SK-N-SH (cell line): ENCODE results near the gene PARP11. TPM values are rescaled to one million over a fixed set of nuclear protein-coding genes. Genes with fewer than 3 reads are reported as not detected.

ENCODE experiments used
- CTCF ChIA-PET: fragments of 300-600, 350-600 bp; formaldehyde crosslinking; extraction: SDS; loops from one replicate; lab custom pipeline; 2021; lab: Yijun Ruan, JAX
- POLR2A ChIA-PET: fragments of 350-600 bp; sonication (Branson Sonifier 250); formaldehyde crosslinking; extraction: SDS; loops from one replicate; lab custom pipeline; 2020; ENCODE audit warnings: antibody characterized with exemption, inconsistent platforms; lab: Yijun Ruan, JAX
- DNase-seq: peaks from one replicate; pipeline ENCODE4 v3.0.0; 2012
- H2AFZ ChIP-seq: fragments of 200-600 bp; sonication (generic); 2 replicates; pipeline ENCODE4 v1.8.1; 2016; ENCODE audit warnings: antibody characterized with exemption, mild to moderate bottlenecking, low read depth
- H3F3A ChIP-seq: fragments of 200-600 bp; sonication (generic); replicated peaks from 2 replicates; pipeline ENCODE3; 2016; ENCODE audit warnings: antibody characterized with exemption, mild to moderate bottlenecking; ENCODE audit not compliant: insufficient read depth
- H3K27ac ChIP-seq, 2 experiments: fragments of 200-500 bp in 1 of 2; fragments of 200-600 bp in 1 of 2; sonication (Bioruptor generic) in 1 of 2; sonication (generic), shearing (Covaris generic) in 1 of 2; 2 replicates each; pipeline versions ENCODE4 v1.5.1 to v1.6.1; 2014 to 2016; ENCODE audit warnings: low read depth in 2 of 2, inconsistent platforms in 1 of 2, low read length in 1 of 2, mild to moderate bottlenecking in 1 of 2, mixed read lengths in 1 of 2
- H3K27me3 ChIP-seq: fragments of 200-600 bp; sonication (generic), shearing (Covaris generic); 2 replicates; pipeline ENCODE4 v1.6.1; 2016; ENCODE audit warnings: mixed run types; ENCODE audit not compliant: insufficient read depth
- H3K36me3 ChIP-seq, 2 experiments: fragments of 200-500 bp in 1 of 2; fragments of 200-600 bp in 1 of 2; sonication (Bioruptor generic) in 1 of 2; sonication (generic) in 1 of 2; replicated peaks in 1 of 2; 2 replicates each; pipeline versions ENCODE3 to v1.5.1; 2014 to 2016; ENCODE audit warnings: low read length in 1 of 2, mild to moderate bottlenecking in 1 of 2; ENCODE audit not compliant: insufficient read depth in 2 of 2, control insufficient read depth in 1 of 2
- H3K4me1 ChIP-seq, 2 experiments: fragments of 200-500 bp in 1 of 2; fragments of 200-600 bp in 1 of 2; sonication (Bioruptor generic) in 1 of 2; sonication (generic), shearing (Covaris generic) in 1 of 2; 2 replicates each; pipeline versions ENCODE4 v1.5.1 to v1.6.1; 2014 to 2016; ENCODE audit warnings: low read depth in 1 of 2, low read length in 1 of 2, mixed run types in 1 of 2; ENCODE audit not compliant: insufficient read depth in 2 of 2, control insufficient read depth in 1 of 2
- H3K4me2 ChIP-seq: fragments of 200-600 bp; sonication (generic), shearing (Covaris generic); 2 replicates; pipeline ENCODE4 v1.6.1; 2017; ENCODE audit warnings: mixed run types
- H3K4me3 ChIP-seq, 2 experiments: fragments of 200-500 bp in 1 of 2; fragments of 200-600 bp in 1 of 2; sonication (Bioruptor generic) in 1 of 2; sonication (generic), shearing (Covaris generic) in 1 of 2; 2 replicates each; pipeline versions ENCODE4 v1.5.1 to v1.8.1; 2014 to 2016; ENCODE audit warnings: low read depth in 2 of 2, inconsistent platforms in 1 of 2, low read length in 1 of 2, mild to moderate bottlenecking in 1 of 2, mixed read lengths in 1 of 2, moderate library complexity in 1 of 2
- H3K79me2 ChIP-seq: fragments of 200-600 bp; sonication (generic); 2 replicates; pipeline ENCODE4 v1.8.1; 2017; ENCODE audit warnings: mild to moderate bottlenecking; ENCODE audit not compliant: insufficient read depth
- H3K9ac ChIP-seq: fragments of 200-600 bp; sonication (generic); 2 replicates; pipeline ENCODE4 v1.6.1; 2017; ENCODE audit warnings: mixed run types
- H3K9me2 ChIP-seq: fragments of 200-600 bp; sonication (generic); 2 replicates; pipeline ENCODE4 v1.6.1; 2017; ENCODE audit warnings: mixed run types
- H3K9me3 ChIP-seq: fragments of 200-600 bp; sonication (generic); 2 replicates; pipeline ENCODE4 v1.6.1; 2017; ENCODE audit warnings: mixed run types, mild to moderate bottlenecking, moderate library complexity
- H4K20me1 ChIP-seq: fragments of 200-600 bp; sonication (generic); 2 replicates; pipeline ENCODE4 v1.6.1; 2017; ENCODE audit warnings: mild to moderate bottlenecking, mixed run types; ENCODE audit not compliant: insufficient read depth
- GABPA ChIP-seq: IDR thresholded peaks from 2 replicates; pipeline ENCODE4 v1.4.0; 2012; ENCODE audit warnings: low read depth, mild to moderate bottlenecking
- JUND ChIP-seq: IDR thresholded peaks from 2 replicates; pipeline ENCODE4 v1.4.0; 2012
- NRF1 ChIP-seq: IDR thresholded peaks from 2 replicates; pipeline ENCODE4 v1.6.1; 2012; ENCODE audit warnings: low read depth, mild to moderate bottlenecking, low read length
- POLR2AphosphoS5 ChIP-seq: IDR thresholded peaks from 2 replicates; pipeline ENCODE4 v1.6.1; 2012; ENCODE audit warnings: low read depth, low read length
- RCOR1 ChIP-seq: fragments of 150-350 bp; IDR thresholded peaks from 2 replicates; pipeline ENCODE4 v1.6.1; 2017; ENCODE audit warnings: antibody characterized with exemption, low read length
- RFX5 ChIP-seq: IDR thresholded peaks from 2 replicates; pipeline ENCODE4 v1.6.1; 2012; ENCODE audit warnings: mild to moderate bottlenecking, improper control_type of control experiment, low read length
- RXRA ChIP-seq: IDR thresholded peaks from 2 replicates; pipeline ENCODE4 v1.4.0; 2012; ENCODE audit warnings: low read depth, mild to moderate bottlenecking, borderline replicate concordance
- SIN3A ChIP-seq: IDR thresholded peaks from 2 replicates; pipeline ENCODE4 v1.6.1; 2012; ENCODE audit warnings: low read depth, mild to moderate bottlenecking, low read length, moderate library complexity, borderline replicate concordance
- SMC3 ChIP-seq: IDR thresholded peaks from 2 replicates; pipeline ENCODE4 v1.6.1; 2012; ENCODE audit warnings: low read depth, low read length, improper control_type of control experiment
- WGBS: methylation state at CpG from one replicate; pipeline ENCODE4 v1.1.6; 2017; ENCODE audit warnings: low lambda C conversion rate; 5-methylcytosine and 5-hydroxymethylcytosine counted together
- polyA plus RNA-seq, 3 experiments: library from polyadenylated mRNA; depleted of rRNA; stranded (reverse); fragments of >200 nt; gene quantifications; 2 replicates each; pipeline ENCODE4 v1.2.3, GENCODE V29; 2012
- TF ChIP-seq, protein P1 (sequence below): IDR thresholded peaks from 2 replicates; pipeline ENCODE4; 2012
- TF ChIP-seq, protein P2 (sequence below): fragments of 200-600 bp; sonication (generic); IDR thresholded peaks from 2 replicates; pipeline ENCODE4 v1.6.1; 2017; ENCODE audit warnings: antibody characterized with exemption, mild to moderate bottlenecking, moderate library complexity
- TF ChIP-seq, protein P3 (sequence below): IDR thresholded peaks from 2 replicates; pipeline ENCODE4 v1.6.1; 2012; ENCODE audit warnings: mild to moderate bottlenecking, low read depth, low read length, moderate library complexity

Gene PARP11
- polyA plus RNA-seq, 1 of the 3 experiments (the other 2 are of a cell fraction) = 1.8 TPM

DNA sequence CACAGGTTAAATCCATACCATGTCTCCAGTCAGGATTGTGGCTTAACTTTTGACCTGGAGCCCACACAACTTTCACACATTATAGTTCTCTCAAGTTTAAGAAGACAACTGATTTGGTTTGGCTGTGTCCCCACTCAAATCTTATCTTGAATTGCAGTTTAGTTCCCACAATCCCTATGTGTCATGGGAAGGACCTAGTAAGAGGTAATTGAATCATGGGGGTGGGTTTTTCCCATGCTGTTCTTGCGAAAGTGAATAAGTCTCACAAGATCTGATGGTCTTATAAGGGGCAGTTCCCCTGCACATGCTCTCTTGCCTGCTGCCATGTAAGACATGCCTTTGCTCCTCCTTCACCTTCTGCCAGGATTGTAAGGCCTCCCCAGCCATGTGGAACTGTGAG, 38.2 kb upstream of the PARP11 start:
- Histone ChIP-seq H3K4me3 (no peak overlapping the region), H3K9me2 (no peaks in the 10 kb centered on the region), H3K27ac (no peak overlapping the region), H3K4me1 (no peaks in the 10 kb centered on the region), H2AFZ (no peak overlapping the region), H3K79me2 (no peaks in the 10 kb centered on the region), H3K9me3 (no peaks in the 10 kb centered on the region), H3K27me3 (peaks cover 69% of the 10 kb centered on the region), H3K36me3 (no peaks in the 10 kb centered on the region), H3K9ac (no peak overlapping the region), H4K20me1 (no peaks in the 10 kb centered on the region), H3K4me2 (no peak overlapping the region), H3F3A (no peaks in the 10 kb centered on the region)
- CTCF ChIA-PET = interaction anchor here (1.1 kb wide), 1 partner anchor 1086 kb away, joined by 3 read pairs; no protein-coding TSS in a partner anchor
- POLR2A ChIA-PET = no interaction called here
- no peak for DNase-seq
- TF ChIP-seq RFX5 (no peak), JUND (no peak), NRF1 (no peak)
- TF ChIP-seq, protein P1, sequence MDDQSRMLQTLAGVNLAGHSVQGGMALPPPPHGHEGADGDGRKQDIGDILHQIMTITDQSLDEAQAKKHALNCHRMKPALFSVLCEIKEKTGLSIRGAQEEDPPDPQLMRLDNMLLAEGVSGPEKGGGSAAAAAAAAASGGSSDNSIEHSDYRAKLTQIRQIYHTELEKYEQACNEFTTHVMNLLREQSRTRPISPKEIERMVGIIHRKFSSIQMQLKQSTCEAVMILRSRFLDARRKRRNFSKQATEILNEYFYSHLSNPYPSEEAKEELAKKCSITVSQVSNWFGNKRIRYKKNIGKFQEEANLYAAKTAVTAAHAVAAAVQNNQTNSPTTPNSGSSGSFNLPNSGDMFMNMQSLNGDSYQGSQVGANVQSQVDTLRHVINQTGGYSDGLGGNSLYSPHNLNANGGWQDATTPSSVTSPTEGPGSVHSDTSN = no peak
- TF ChIP-seq, protein P2, sequence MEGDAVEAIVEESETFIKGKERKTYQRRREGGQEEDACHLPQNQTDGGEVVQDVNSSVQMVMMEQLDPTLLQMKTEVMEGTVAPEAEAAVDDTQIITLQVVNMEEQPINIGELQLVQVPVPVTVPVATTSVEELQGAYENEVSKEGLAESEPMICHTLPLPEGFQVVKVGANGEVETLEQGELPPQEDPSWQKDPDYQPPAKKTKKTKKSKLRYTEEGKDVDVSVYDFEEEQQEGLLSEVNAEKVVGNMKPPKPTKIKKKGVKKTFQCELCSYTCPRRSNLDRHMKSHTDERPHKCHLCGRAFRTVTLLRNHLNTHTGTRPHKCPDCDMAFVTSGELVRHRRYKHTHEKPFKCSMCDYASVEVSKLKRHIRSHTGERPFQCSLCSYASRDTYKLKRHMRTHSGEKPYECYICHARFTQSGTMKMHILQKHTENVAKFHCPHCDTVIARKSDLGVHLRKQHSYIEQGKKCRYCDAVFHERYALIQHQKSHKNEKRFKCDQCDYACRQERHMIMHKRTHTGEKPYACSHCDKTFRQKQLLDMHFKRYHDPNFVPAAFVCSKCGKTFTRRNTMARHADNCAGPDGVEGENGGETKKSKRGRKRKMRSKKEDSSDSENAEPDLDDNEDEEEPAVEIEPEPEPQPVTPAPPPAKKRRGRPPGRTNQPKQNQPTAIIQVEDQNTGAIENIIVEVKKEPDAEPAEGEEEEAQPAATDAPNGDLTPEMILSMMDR = no peak
- TF ChIP-seq, all 33 proteins: peak for 0
- WGBS = 0% methylated on average over 1 of the region's 1 CpG

DNA sequence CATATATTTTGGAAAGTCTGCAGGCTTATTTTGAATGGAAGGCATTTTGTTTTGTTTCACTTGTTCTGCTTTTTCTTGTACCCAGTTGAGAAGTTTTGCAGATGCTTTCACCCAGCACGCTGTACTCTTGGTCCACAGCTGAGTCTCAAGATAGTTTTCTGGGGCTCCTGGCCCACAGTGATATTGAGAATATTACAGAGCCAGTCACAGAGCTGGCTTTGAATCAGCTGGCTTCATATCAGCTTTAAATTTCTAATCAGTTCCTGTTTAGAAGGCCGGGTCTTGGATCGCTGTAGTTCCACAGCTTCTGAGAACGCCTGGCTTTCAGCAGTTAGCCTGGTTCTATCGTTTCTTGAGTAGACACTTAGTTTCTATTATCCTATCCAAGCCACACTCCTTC, 32.5 kb upstream of the PARP11 start:
- 5% methylated on average over 5 of the region's 5 CpGs for WGBS
- Histone ChIP-seq H4K20me1 (no peaks in the 10 kb centered on the region), H3F3A (no peaks in the 10 kb centered on the region), H3K4me3 (no peak overlapping the region), H3K4me2 (no peak overlapping the region), H3K9ac (no peak overlapping the region), H3K9me2 (no peaks in the 10 kb centered on the region), H3K36me3 (no peaks in the 10 kb centered on the region), H2AFZ (no peak overlapping the region), H3K27me3 (peaks cover 37% of the 10 kb centered on the region; the same call in 1 of the 2 replicates), H3K27ac (no peak overlapping the region), H3K9me3 (no peaks in the 10 kb centered on the region), H3K79me2 (no peaks in the 10 kb centered on the region), H3K4me1 (no peaks in the 10 kb centered on the region)
- no peak for DNase-seq
- no peak for TF ChIP-seq SMC3
- TF ChIP-seq POLR2AphosphoS5 = no peak
- no peak for TF ChIP-seq RFX5
- TF ChIP-seq RXRA = no peak
- no peak for TF ChIP-seq GABPA
- no peak for TF ChIP-seq RCOR1
- TF ChIP-seq SIN3A = no peak
- TF ChIP-seq, protein P3, sequence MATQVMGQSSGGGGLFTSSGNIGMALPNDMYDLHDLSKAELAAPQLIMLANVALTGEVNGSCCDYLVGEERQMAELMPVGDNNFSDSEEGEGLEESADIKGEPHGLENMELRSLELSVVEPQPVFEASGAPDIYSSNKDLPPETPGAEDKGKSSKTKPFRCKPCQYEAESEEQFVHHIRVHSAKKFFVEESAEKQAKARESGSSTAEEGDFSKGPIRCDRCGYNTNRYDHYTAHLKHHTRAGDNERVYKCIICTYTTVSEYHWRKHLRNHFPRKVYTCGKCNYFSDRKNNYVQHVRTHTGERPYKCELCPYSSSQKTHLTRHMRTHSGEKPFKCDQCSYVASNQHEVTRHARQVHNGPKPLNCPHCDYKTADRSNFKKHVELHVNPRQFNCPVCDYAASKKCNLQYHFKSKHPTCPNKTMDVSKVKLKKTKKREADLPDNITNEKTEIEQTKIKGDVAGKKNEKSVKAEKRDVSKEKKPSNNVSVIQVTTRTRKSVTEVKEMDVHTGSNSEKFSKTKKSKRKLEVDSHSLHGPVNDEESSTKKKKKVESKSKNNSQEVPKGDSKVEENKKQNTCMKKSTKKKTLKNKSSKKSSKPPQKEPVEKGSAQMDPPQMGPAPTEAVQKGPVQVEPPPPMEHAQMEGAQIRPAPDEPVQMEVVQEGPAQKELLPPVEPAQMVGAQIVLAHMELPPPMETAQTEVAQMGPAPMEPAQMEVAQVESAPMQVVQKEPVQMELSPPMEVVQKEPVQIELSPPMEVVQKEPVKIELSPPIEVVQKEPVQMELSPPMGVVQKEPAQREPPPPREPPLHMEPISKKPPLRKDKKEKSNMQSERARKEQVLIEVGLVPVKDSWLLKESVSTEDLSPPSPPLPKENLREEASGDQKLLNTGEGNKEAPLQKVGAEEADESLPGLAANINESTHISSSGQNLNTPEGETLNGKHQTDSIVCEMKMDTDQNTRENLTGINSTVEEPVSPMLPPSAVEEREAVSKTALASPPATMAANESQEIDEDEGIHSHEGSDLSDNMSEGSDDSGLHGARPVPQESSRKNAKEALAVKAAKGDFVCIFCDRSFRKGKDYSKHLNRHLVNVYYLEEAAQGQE = no peak
- CTCF ChIA-PET = interaction anchor here (1.3 kb wide), 2 partner anchors 21 to 371 kb away, joined by 3 to 4 read pairs; no protein-coding TSS in a partner anchor
- POLR2A ChIA-PET = no interaction called here
